Psoas muscle (tissue), 8 donors: ENCODE data around the gene ARHGEF16. TPM values are rescaled to one million over a fixed set of nuclear protein-coding genes. Genes with fewer than 3 reads are reported as not detected.

Source experiments
- ATAC-seq, 4 donors: fragments of 200-7000 bp; cut with Tn5 transposase; one replicate each; pipeline ENCODE4 v1.9.1; 2020; ENCODE audit warnings: moderate library complexity in 3 of 4, mild to moderate bottlenecking in 2 of 4
- DNase-seq, 2 donors: peaks; one replicate each; pipeline ENCODE4 v3.0.0-alpha.2; 2020
- H3K27ac ChIP-seq: fragments of 200-600 bp; one replicate; pipeline ENCODE4 v1.8.0; 2022
- H3K27me3 ChIP-seq, 3 donors: fragments of 200-600 bp in 1 of 3; one replicate each; pipeline versions ENCODE4 v1.6.1 to v1.8.0; 2013 to 2022; ENCODE audit warnings: low read length in 2 of 3, mild to moderate bottlenecking in 2 of 3, moderate library complexity in 1 of 3; ENCODE audit not compliant: insufficient read depth in 3 of 3
- H3K36me3 ChIP-seq, 2 donors: fragments of 200-600 bp in 1 of 2; one replicate each; pipeline versions ENCODE4 v1.6.1 to v1.8.0; 2013 to 2022; ENCODE audit warnings: low read depth in 1 of 2, mild to moderate bottlenecking in 1 of 2, moderate library complexity in 1 of 2; ENCODE audit not compliant: insufficient read depth in 1 of 2
- H3K4me1 ChIP-seq: fragments of 200-600 bp; one replicate; pipeline ENCODE4 v1.8.0; 2022
- H3K4me3 ChIP-seq: fragments of 200-600 bp; one replicate; pipeline ENCODE4 v1.8.0; 2022; ENCODE audit warnings: mild to moderate bottlenecking
- H3K9me3 ChIP-seq: fragments of 200-600 bp; one replicate; pipeline ENCODE4 v1.8.0; 2022
- WGBS, 3 donors: extraction: QIAGEN DNeasy Blood & Tissue Kit; methylation state at CpG; one replicate each; pipeline versions ENCODE4 v1.1.6 to v1.1.7; 2013; 5-methylcytosine and 5-hydroxymethylcytosine counted together
- intact Hi-C, 2 donors: fragments of 100-400 bp; cut with DNase I; formaldehyde crosslinking; loops; one replicate each; pipeline versions ENCODE4 v1.11.0 to v1.14.2; 2022
- polyA plus RNA-seq, 3 donors: library from polyadenylated mRNA; stranded (reverse); fragments of 200-250 nt; gene quantifications; one replicate each; pipeline ENCODE4 v1.2.3, GENCODE V29; 2013
- total RNA-seq, 4 donors: library from RNA; stranded (reverse); fragmentation: NEBNext Ultra II Directional in 2 of 4; extraction: Animal tissue kit (Norgen Biotek cat#: 25700) in 2 of 4; gene quantifications; one replicate each; pipeline versions ENCODE4 v1.2.1 to v1.2.4, GENCODE V29; 2021 to 2023
- TF ChIP-seq, protein P1 (sequence below): fragments of 200-600 bp; IDR thresholded peaks from one replicate; pipeline ENCODE4 v1.8.0; 2022; ENCODE audit warnings: antibody characterized with exemption
- donor health status: healthy with polysubstance abuse.
- donor health status: DM: no; HTN: no; CAD: no; lungs with moderate emphysema.
- donor health status: Bipolar disorder and iron deficiency.
- donor health status: healthy.
- donor health status: DM: yes; HTN: yes; CAD: no.
- donor health status: DM: no; HTN: no; CAD: no.
- donor health status: DM: no; HTN: no; CAD: no.
- donor health status: DM: yes; HTN: yes; CAD: no.

ARHGEF16 gene
- total and polyA plus RNA-seq, 7 donors = 0.29 to 0.56 (median 0.51) TPM

DNA sequence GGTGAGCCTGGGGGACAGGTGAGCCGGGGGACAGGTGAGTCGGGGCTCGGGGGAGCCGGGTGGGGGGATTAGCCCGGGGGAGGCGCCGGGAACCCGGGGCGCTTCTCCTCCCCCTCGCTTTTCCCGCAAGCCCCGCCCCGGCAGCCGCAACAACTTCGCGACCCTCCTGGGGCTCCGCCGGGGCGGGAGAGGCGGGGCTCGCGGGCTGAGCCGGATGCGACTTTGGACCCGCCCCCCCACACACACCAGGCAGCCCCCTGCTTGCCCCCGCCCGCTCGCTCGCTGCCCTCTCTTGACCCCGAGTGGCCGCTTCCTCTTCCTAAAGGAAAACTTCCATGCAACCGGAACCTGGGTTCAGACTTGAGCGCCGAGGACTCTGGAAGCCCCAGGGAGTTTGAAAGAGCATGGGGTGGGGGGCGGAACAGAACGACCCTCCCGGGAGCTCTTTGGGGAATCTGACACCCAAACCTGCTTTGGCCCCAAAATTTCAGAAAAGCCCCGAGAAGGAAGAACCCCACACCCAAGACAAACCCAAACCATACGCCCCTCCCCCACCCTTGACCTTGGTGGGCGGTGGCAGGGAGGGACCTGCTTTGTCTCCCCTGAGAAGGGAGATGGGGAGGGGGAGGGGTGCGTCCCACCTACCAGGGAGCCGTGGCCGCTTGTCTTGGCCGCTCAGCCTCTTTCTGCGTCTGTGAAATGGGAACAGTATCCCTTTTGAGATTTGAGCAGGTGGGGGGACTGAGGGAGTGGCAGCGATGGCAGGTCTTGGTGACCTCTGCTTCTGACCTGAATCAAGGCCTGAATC lies 550 bp downstream of the ARHGEF16 start:
- no peaks in the 10 kb centered on the region for H3K9me3 ChIP-seq
- intact Hi-C loops = loop anchor here in 1 of 2 donors (5.0 kb wide), 1 partner anchor 267 kb away; no protein-coding TSS in a partner anchor
- peak; percentile 46 to 62 for DNase-seq
- no peaks in the 10 kb centered on the region for H3K36me3 ChIP-seq
- H3K27ac ChIP-seq = no peak overlapping the region
- ATAC-seq = no peak
- 14 to 21% (median 21%) methylated on average over 27 to 46 of the region's 46 CpGs for WGBS, 3 donors
- H3K4me1 ChIP-seq = peaks cover 38% of the 10 kb centered on the region
- H3K27me3 ChIP-seq = peaks cover 0 to 8% (median 0%) of the 10 kb centered on the region in 3 donors
- peak overlapping the region; percentile 66 for H3K4me3 ChIP-seq
- TF ChIP-seq, protein P1, sequence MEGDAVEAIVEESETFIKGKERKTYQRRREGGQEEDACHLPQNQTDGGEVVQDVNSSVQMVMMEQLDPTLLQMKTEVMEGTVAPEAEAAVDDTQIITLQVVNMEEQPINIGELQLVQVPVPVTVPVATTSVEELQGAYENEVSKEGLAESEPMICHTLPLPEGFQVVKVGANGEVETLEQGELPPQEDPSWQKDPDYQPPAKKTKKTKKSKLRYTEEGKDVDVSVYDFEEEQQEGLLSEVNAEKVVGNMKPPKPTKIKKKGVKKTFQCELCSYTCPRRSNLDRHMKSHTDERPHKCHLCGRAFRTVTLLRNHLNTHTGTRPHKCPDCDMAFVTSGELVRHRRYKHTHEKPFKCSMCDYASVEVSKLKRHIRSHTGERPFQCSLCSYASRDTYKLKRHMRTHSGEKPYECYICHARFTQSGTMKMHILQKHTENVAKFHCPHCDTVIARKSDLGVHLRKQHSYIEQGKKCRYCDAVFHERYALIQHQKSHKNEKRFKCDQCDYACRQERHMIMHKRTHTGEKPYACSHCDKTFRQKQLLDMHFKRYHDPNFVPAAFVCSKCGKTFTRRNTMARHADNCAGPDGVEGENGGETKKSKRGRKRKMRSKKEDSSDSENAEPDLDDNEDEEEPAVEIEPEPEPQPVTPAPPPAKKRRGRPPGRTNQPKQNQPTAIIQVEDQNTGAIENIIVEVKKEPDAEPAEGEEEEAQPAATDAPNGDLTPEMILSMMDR = no peak

GRCh38 chr1:3455670-3456448 lies 1.4 kb downstream of the ARHGEF16 start:
- ATAC-seq = no peak
- TF ChIP-seq, protein P1 = no peak
- no peaks in the 10 kb centered on the region for H3K9me3 ChIP-seq
- peaks cover 46% of the 10 kb centered on the region for H3K4me1 ChIP-seq
- H3K27me3 ChIP-seq = peaks cover 0 to 8% (median 0%) of the 10 kb centered on the region in 3 donors
- intact Hi-C loops = no loop called here
- no peak overlapping the region for H3K4me3 ChIP-seq
- DNase-seq = peak; percentile 6 to 29
- 90 to 91% (median 90%) methylated on average over 18 of the region's 18 CpGs for WGBS, 3 donors
- H3K27ac ChIP-seq = no peak overlapping the region
- H3K36me3 ChIP-seq = no peaks in the 10 kb centered on the region

GRCh38 chr1:3456449-3456963 lies 2.0 kb downstream of the ARHGEF16 start:
- Histone ChIP-seq H3K27ac (no peak overlapping the region), H3K27me3 (peaks cover 0 to 8% (median 0%) of the 10 kb centered on the region in 3 donors), H3K36me3 (no peaks in the 10 kb centered on the region), H3K4me1 (peaks cover 46% of the 10 kb centered on the region), H3K9me3 (no peaks in the 10 kb centered on the region), H3K4me3 (no peak overlapping the region)
- 84 to 87% (median 85%) methylated on average over 12 of the region's 12 CpGs for WGBS, 3 donors
- DNase-seq = peak; percentile 3 to 6
- ATAC-seq = no peak
- intact Hi-C loops = no loop called here
- TF ChIP-seq, protein P1 = no peak

DNA sequence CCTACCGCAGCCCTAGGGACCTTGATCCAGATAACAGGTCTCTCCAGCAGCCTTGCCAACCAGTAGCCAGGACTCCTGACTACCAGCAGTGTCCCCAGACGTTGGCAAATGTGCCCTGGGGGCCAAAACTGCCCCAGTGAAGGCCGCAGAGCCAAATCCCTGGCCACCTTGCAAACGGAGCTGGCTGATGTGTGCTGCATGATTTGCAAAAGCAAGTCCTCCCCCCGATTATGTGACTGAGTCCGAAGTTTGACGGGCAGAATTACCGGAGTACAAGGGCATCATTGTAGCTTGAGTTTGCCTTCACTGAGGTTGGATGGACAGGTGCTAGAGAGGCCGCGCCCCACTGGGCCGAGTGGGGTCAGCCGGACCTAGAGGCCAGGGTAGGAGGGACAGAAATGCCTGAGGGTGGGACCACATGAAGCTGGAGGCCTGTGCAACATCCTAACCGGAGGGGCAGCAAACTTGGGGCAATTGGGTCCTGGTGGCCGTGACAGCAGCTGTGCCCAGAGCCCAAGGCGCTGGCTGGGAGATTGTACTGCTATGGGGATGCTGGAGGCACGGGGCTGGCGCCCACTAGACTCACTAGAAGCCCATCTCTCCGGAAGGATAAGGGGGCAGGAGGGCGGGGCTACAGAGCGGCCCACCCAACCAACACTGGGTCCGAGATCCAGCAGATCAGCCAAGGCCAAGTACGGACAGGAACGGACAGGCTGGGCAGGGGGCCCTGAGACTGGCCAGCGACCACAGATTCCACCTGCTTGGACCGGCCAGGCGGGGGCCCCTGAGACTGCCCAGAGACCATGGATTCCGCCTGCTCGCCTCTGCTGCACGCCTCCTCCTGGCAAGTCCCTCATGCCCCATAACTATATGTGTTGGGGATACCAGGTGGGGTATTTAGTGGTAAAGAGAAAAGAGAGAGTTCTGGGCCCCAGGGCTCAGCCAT lies 2.8 kb downstream of the ARHGEF16 start:
- ATAC-seq = no peak
- DNase-seq = peak; percentile 10 to 41
- peak overlapping the region; percentile 57 for H3K27ac ChIP-seq
- intact Hi-C loops = no loop called here
- H3K27me3 ChIP-seq = peaks cover 0 to 8% (median 0%) of the 10 kb centered on the region in 3 donors
- H3K9me3 ChIP-seq = no peaks in the 10 kb centered on the region
- WGBS, 3 donors = 78 to 82% (median 79%) methylated on average over 29 of the region's 29 CpGs
- TF ChIP-seq, protein P1 = no peak
- H3K36me3 ChIP-seq = no peaks in the 10 kb centered on the region
- no peak overlapping the region for H3K4me3 ChIP-seq
- peaks cover 46% of the 10 kb centered on the region for H3K4me1 ChIP-seq
